Measurements from ENCODE around the gene MCTP1.

MCTP1 gene

GRCh38 chr5:94771742-94772141, 513.2 kb downstream of the MCTP1 start:
- DNase-seq (ENCODE audit: low read depth in 2 of 2), result no peak

GRCh38 chr5:94769996-94770395, 514.9 kb downstream of the MCTP1 start:
- DNase-seq (ENCODE audit: low read depth in 2 of 2), result no peak

GRCh38 chr5:94761786-94762185, 523.1 kb downstream of the MCTP1 start:
- no peak for DNase-seq (ENCODE audit: low read depth in 2 of 2)

- DNase-seq (ENCODE audit: low read depth in 2 of 2), result no peak
Measured at GRCh38 chr5:94761055-94761454, 523.8 kb downstream of the MCTP1 start.

GRCh38 chr5:94759961-94760360, 524.9 kb downstream of the MCTP1 start:
- no peak for DNase-seq (ENCODE audit: low read depth in 2 of 2)

- DNase-seq (ENCODE audit: low read depth in 2 of 2), result no peak
Measured at GRCh38 chr5:94759022-94759421, 525.9 kb downstream of the MCTP1 start.

GRCh38 chr5:94754824-94755223, 530.1 kb downstream of the MCTP1 start:
- no peak for DNase-seq (ENCODE audit: low read depth in 2 of 2)

GRCh38 chr5:94751460-94751859, 533.4 kb downstream of the MCTP1 start:
- no peak for DNase-seq (ENCODE audit: low read depth in 2 of 2)

- no peak for DNase-seq (ENCODE audit: low read depth in 2 of 2)
Measured at GRCh38 chr5:94750681-94751080, 534.2 kb downstream of the MCTP1 start.

- no peak for DNase-seq (ENCODE audit: low read depth in 2 of 2)
Measured at GRCh38 chr5:94749042-94749441, 535.9 kb downstream of the MCTP1 start.

GRCh38 chr5:94748212-94748611, 536.7 kb downstream of the MCTP1 start:
- DNase-seq (ENCODE audit: low read depth in 2 of 2), result no peak

GRCh38 chr5:94747371-94747770, 537.5 kb downstream of the MCTP1 start:
- no peak for DNase-seq (ENCODE audit: low read depth in 2 of 2)

- DNase-seq (ENCODE audit: low read depth in 2 of 2), result no peak
Measured at GRCh38 chr5:94746731-94747124, 538.2 kb downstream of the MCTP1 start.

GRCh38 chr5:94745786-94746730, 538.8 kb downstream of the MCTP1 start:
- no peak for DNase-seq (ENCODE audit: low read depth in 2 of 2)

GRCh38 chr5:94744906-94745305, 540.0 kb downstream of the MCTP1 start:
- no peak for DNase-seq (ENCODE audit: low read depth in 2 of 2)

GRCh38 chr5:94742852-94743251, 542.0 kb downstream of the MCTP1 start:
- no peak for DNase-seq (ENCODE audit: low read depth in 2 of 2)

GRCh38 chr5:94740286-94740685, 544.6 kb downstream of the MCTP1 start:
- no peak for DNase-seq (ENCODE audit: low read depth in 2 of 2)

GRCh38 chr5:94736498-94736897, 548.4 kb downstream of the MCTP1 start:
- DNase-seq (ENCODE audit: low read depth in 2 of 2), result no peak

GRCh38 chr5:94731471-94731870, 553.4 kb downstream of the MCTP1 start:
- no peak for DNase-seq (ENCODE audit: low read depth in 2 of 2)

GRCh38 chr5:94725142-94725541, 559.8 kb downstream of the MCTP1 start:
- no peak for DNase-seq (ENCODE audit: low read depth in 2 of 2)

- no peak for DNase-seq (ENCODE audit: low read depth in 2 of 2)
Measured at GRCh38 chr5:94715768-94716167, 569.1 kb downstream of the MCTP1 start.

GRCh38 chr5:94711785-94712184, 573.1 kb downstream of the MCTP1 start:
- no peak for DNase-seq (ENCODE audit: low read depth in 2 of 2)

- DNase-seq (ENCODE audit: low read depth in 2 of 2), result no peak
Measured at GRCh38 chr5:94709277-94709676, 575.6 kb downstream of the MCTP1 start.

GRCh38 chr5:94707359-94707758, 577.5 kb downstream of the MCTP1 start:
- no peak for DNase-seq (ENCODE audit: low read depth in 2 of 2)
